PFSK-1 (cell line): ENCODE measurements around the gene HDAC4.

Source experiments
- FOXP2 ChIP-seq: optimal IDR thresholded peaks from 2 replicates; pipeline ENCODE3; 2011; ENCODE audit warnings: borderline replicate concordance, control low read depth, inconsistent platforms; ENCODE audit not compliant: insufficient read depth; ENCODE audit errors: extremely low read length, extremely low read depth
- POLR2AphosphoS5 ChIP-seq: IDR thresholded peaks from 2 replicates; pipeline ENCODE4 v1.6.1; 2012; ENCODE audit warnings: low read depth, mild to moderate bottlenecking, control low read depth, low read length, moderate library complexity
- SIN3A ChIP-seq: IDR thresholded peaks from 2 replicates; pipeline ENCODE4 v1.6.1; 2012; ENCODE audit warnings: mild to moderate bottlenecking, low read length, moderate library complexity, borderline replicate concordance; ENCODE audit not compliant: insufficient read depth
- TAF1 ChIP-seq: IDR thresholded peaks from 2 replicates; pipeline ENCODE4 v1.6.1; 2012; ENCODE audit warnings: low read length, control low read depth, borderline replicate concordance; ENCODE audit not compliant: insufficient read depth
- TF ChIP-seq, protein P1 (sequence below), 2 experiments: IDR thresholded peaks; 2 replicates each; pipeline versions ENCODE4 v1.6.1 to v1.8.0; 2011 to 2012; ENCODE audit warnings: low read depth in 2 of 2, low read length in 2 of 2, control low read depth in 1 of 2, inconsistent platforms in 1 of 2, mild to moderate bottlenecking in 1 of 2, moderate library complexity in 1 of 2; ENCODE audit not compliant: insufficient read depth in 1 of 2

HDAC4 gene

GRCh38 chr2:239236043-239236807 is 164.6 kb downstream of the HDAC4 start:
- TF ChIP-seq, protein P1, sequence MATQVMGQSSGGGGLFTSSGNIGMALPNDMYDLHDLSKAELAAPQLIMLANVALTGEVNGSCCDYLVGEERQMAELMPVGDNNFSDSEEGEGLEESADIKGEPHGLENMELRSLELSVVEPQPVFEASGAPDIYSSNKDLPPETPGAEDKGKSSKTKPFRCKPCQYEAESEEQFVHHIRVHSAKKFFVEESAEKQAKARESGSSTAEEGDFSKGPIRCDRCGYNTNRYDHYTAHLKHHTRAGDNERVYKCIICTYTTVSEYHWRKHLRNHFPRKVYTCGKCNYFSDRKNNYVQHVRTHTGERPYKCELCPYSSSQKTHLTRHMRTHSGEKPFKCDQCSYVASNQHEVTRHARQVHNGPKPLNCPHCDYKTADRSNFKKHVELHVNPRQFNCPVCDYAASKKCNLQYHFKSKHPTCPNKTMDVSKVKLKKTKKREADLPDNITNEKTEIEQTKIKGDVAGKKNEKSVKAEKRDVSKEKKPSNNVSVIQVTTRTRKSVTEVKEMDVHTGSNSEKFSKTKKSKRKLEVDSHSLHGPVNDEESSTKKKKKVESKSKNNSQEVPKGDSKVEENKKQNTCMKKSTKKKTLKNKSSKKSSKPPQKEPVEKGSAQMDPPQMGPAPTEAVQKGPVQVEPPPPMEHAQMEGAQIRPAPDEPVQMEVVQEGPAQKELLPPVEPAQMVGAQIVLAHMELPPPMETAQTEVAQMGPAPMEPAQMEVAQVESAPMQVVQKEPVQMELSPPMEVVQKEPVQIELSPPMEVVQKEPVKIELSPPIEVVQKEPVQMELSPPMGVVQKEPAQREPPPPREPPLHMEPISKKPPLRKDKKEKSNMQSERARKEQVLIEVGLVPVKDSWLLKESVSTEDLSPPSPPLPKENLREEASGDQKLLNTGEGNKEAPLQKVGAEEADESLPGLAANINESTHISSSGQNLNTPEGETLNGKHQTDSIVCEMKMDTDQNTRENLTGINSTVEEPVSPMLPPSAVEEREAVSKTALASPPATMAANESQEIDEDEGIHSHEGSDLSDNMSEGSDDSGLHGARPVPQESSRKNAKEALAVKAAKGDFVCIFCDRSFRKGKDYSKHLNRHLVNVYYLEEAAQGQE (IDR thresholded peaks at IDR 0.05; ENCODE audit: insufficient read depth in 1 of 2, low read depth in 2 of 2, low read length in 2 of 2) = no peak
- TF ChIP-seq TAF1 = no peak
- no peak for TF ChIP-seq SIN3A
- TF ChIP-seq POLR2AphosphoS5 = no peak
- TF ChIP-seq FOXP2 = no peak

- no peak for TF ChIP-seq FOXP2
- TF ChIP-seq SIN3A = no peak
- no peak for TF ChIP-seq POLR2AphosphoS5
- TF ChIP-seq TAF1 = no peak
- TF ChIP-seq, protein P1 (IDR thresholded peaks at IDR 0.05; ENCODE audit: insufficient read depth in 1 of 2, low read depth in 2 of 2, low read length in 2 of 2) = no peak
Observed at GRCh38 chr2:239235311-239235710, 165.5 kb downstream of the HDAC4 start.

- TF ChIP-seq, protein P1 (IDR thresholded peaks at IDR 0.05; ENCODE audit: insufficient read depth in 1 of 2, low read depth in 2 of 2, low read length in 2 of 2) = no peak
- TF ChIP-seq POLR2AphosphoS5 (no peak), SIN3A (no peak), FOXP2 (no peak), TAF1 (no peak)
Observed at GRCh38 chr2:239234191-239235175, 166.3 kb downstream of the HDAC4 start.

DNA sequence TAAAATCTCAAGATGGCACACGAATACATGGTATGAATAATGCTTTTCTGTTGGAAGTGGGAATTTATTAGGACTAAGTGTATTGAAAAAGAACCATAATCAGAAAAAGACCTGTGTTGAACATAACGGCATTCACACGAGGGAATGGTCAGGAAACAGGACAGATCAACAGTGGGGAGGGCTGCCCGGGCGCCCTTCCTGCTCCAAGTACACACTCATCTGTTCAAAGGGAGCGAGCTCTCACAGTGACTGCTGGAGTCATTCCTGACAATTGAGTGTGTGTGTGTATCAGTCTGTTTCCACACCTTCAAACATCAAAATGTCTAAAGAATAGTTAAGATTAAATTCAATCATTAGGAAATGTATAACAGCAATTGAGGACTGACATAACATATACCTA is 167.2 kb downstream of the HDAC4 start:
- TF ChIP-seq FOXP2 (no peak), TAF1 (no peak), POLR2AphosphoS5 (no peak), SIN3A (no peak)
- TF ChIP-seq, protein P1 (IDR thresholded peaks at IDR 0.05; ENCODE audit: insufficient read depth in 1 of 2, low read depth in 2 of 2, low read length in 2 of 2) = no peak
